CD4-positive, alpha-beta memory T cell (primary cell): Measurements from ENCODE around the gene SH2D2A. TPM values are rescaled to one million over a fixed set of nuclear protein-coding genes. Genes with fewer than 3 reads are reported as not detected.
A peak's percentile ranks its signal among the peaks of the same experiment; 100 is the strongest.

Source experiments
- CTCF ChIA-PET: fragments of 350-600 bp; sonication (Branson Sonifier 250); formaldehyde crosslinking; loops from one replicate; lab custom pipeline; 2021; ENCODE audit warnings: inconsistent platforms; ENCODE audit not compliant: partially characterized antibody; lab: Charles Lee
- POLR2A ChIA-PET: fragments of 350-600 bp; sonication (Branson Sonifier 250); formaldehyde crosslinking; loops from one replicate; lab custom pipeline; 2021; ENCODE audit not compliant: partially characterized antibody; lab: Charles Lee
- DNase-seq, 5 donors: peaks; one replicate each; pipeline versions ENCODE4 v3.0.0 to v3.0.0-alpha.2; 2020 to 2022; ENCODE audit warnings: mixed read lengths in 1 of 5
- H3K27ac ChIP-seq: one replicate; pipeline ENCODE4 v1.7.0; 2013; ENCODE audit warnings: low read depth, low read length
- H3K27me3 ChIP-seq: 2 replicates; pipeline ENCODE4 v1.7.0; 2013; ENCODE audit warnings: mild to moderate bottlenecking, low read length, moderate library complexity; ENCODE audit not compliant: insufficient read depth
- H3K36me3 ChIP-seq: 2 replicates; pipeline ENCODE4 v1.7.0; 2013; ENCODE audit warnings: mild to moderate bottlenecking, low read length, moderate library complexity; ENCODE audit not compliant: insufficient read depth
- H3K4me1 ChIP-seq: 2 replicates; pipeline ENCODE4 v1.7.0; 2013; ENCODE audit warnings: mild to moderate bottlenecking, low read length, moderate library complexity; ENCODE audit not compliant: insufficient read depth
- H3K4me3 ChIP-seq, 2 donors: one replicate each; pipeline ENCODE4 v1.7.0; 2013; ENCODE audit warnings: low read length in 2 of 2, mild to moderate bottlenecking in 1 of 2
- H3K9me3 ChIP-seq, 2 donors: one replicate each; pipeline ENCODE4 v1.7.0; 2013; ENCODE audit warnings: low read length in 2 of 2, control low read depth in 1 of 2; ENCODE audit not compliant: control insufficient read depth in 1 of 2
- H3K27ac Mint-ChIP-seq, 7 donors: one replicate each; pipeline ENCODE4 v1.8.0; 2020 to 2021; ENCODE audit warnings: mixed read lengths in 7 of 7, mild to moderate bottlenecking in 6 of 7, inconsistent platforms in 3 of 7, moderate library complexity in 3 of 7
- H3K27me3 Mint-ChIP-seq, 2 donors: one replicate each; pipeline ENCODE4 v1.8.0; 2020 to 2021; ENCODE audit warnings: mixed read lengths in 2 of 2
- H3K36me3 Mint-ChIP-seq, 2 donors: one replicate each; pipeline ENCODE4 v1.8.0; 2020 to 2021; ENCODE audit warnings: mixed read lengths in 2 of 2, inconsistent platforms in 1 of 2, mild to moderate bottlenecking in 1 of 2
- H3K4me1 Mint-ChIP-seq, 4 donors: one replicate each; pipeline ENCODE4 v1.8.0; 2020 to 2021; ENCODE audit warnings: mixed read lengths in 4 of 4, mild to moderate bottlenecking in 1 of 4
- H3K4me3 Mint-ChIP-seq, 8 donors: one replicate each; pipeline ENCODE4 v1.8.0; 2020 to 2021; ENCODE audit warnings: mixed read lengths in 8 of 8, mild to moderate bottlenecking in 7 of 8, moderate library complexity in 6 of 8, inconsistent platforms in 3 of 8
- H3K9me3 Mint-ChIP-seq, 8 donors: one replicate each; pipeline ENCODE4 v1.8.0; 2020 to 2021; ENCODE audit warnings: mixed read lengths in 8 of 8, mild to moderate bottlenecking in 5 of 8, inconsistent platforms in 3 of 8, moderate library complexity in 1 of 8
- intact Hi-C: fragments of 100-400 bp; cut with micrococcal nuclease; formaldehyde crosslinking; loops from one replicate; pipeline ENCODE4 v1.15.1; 2023
- polyA plus RNA-seq, 2 donors: library from polyadenylated mRNA; unstranded; fragments of 300-500 nt; fragmentation: Illumina TruSeq; gene quantifications; one replicate each; pipeline ENCODE4 v1.2.3, GENCODE V29; 2021
- total RNA-seq, 2 experiments: library from RNA; stranded (reverse); gene quantifications; one replicate each; pipeline ENCODE4 v1.2.3, GENCODE V29; 2021

SH2D2A gene
- 10 to 100 TPM; 55.1 to 63.6 TPM for total RNA-seq
- polyA plus RNA-seq: 10 to 100 TPM; 29.1 to 53.9 TPM

DNA sequence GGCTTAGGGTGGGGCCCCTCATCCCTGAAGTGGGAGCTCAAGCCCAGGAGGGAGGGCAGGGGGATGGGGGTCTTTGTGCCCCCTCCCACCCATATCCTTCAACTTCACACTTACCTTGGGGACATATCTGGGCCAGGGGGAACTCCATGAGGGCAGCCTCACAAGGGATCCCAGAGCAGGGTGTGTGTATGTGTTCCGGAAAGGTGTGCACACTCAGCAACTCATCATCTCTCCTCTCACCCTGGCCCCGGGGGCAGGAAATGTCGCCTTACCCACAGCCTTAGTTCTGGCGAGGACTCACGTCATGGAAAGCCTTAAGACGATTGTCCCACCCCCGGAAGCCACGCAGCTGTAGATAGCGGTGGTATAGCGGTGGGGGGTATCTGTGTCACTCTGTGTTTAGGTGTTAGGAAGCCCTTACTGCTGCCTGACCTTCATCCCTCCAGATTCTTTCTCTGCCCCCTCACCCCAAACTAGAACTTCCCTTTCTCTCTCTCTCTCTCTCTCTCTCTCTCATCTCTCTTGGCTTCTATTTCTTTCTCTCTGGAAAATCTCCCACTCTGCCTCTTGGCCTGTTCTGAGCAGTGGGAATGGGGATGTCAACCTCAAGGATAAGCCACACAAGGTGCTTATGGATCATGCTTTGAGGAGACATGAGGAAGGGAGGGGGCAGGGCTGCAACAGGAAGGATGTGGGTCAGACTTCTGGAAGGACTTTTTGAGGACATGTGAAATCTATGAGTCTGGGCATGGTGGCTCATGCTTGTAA, at the start of gene SH2D2A:
Gene SH2D2A, minus strand, starts transcription at position 288 of the 768 bp plus-strand sequence. Its CDS starts 140 bp downstream, at position 148.
- H3K4me3 ChIP-seq: peak within 1 kb of the TSS; percentile 73 to 97
- no peaks in the 10 kb centered on the region for H3K9me3 ChIP-seq
- DNase-seq: peak; percentile 96 to 99 (median 98)
- intact Hi-C loops: loop anchor here (1.0 to 5.0 kb wide), 6 partner anchors 19 to 88 kb away; partner anchors contain the start of genes ISG20L2, METTL25B, MRPL24 and NTRK1
- peak within 1 kb of the TSS; percentile 100 for H3K27ac ChIP-seq
- Mint-ChIP-seq H3K4me1 (peaks cover 36 to 70% (median 55%) of the 10 kb centered on the region in 4 donors), H3K4me3 (peak within 1 kb of the TSS; percentile 92 to 95 (median 94)), H3K27ac (peak within 1 kb of the TSS; percentile 99 to 100 (median 100)), H3K27me3 (peaks cover 0 to 5% of the 10 kb centered on the region in 2 donors), H3K9me3 (peaks cover 0 to 6% (median 0%) of the 10 kb centered on the region in 8 donors), H3K36me3 (peaks cover 12 to 38% of the 10 kb centered on the region in 2 donors)
- no peaks in the 10 kb centered on the region for H3K27me3 ChIP-seq
- peaks cover 60% of the 10 kb centered on the region for H3K4me1 ChIP-seq
- POLR2A ChIA-PET: interaction anchor here (0.6 to 2.9 kb wide), 15 partner anchors 10 to 316 kb away, joined by 3 to 23 read pairs (median 6); partner anchors contain the start of genes HDGF, INSRR, ISG20L2 and MEF2D
- CTCF ChIA-PET: interaction anchor here (0.6 to 5.2 kb wide), 9 partner anchors 8 to 432 kb away, joined by 3 to 56 read pairs (median 4); partner anchors contain the start of genes CRABP2, INSRR and NTRK1
- H3K36me3 ChIP-seq: peaks cover 18% of the 10 kb centered on the region

DNA sequence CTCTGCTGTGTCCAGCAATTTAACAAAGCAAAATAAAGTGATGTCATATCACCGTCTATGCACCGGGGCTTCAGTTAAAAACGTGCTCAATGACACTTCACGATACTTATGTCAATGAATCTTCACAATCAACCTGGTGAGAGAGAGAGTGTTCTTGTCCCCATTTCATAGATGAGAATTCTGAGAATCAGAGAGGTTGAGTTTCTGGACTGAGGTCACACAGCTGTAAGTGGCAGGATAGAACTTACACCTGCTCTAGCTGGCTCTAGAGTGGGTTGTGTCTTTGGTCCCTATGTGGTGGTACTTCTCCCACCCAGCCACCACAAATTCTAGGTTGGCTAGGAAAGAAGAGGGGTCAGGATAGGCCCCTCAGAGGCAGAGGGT, 49.2 kb upstream of the SH2D2A start:
- ChIA-PET CTCF (no interaction called here), POLR2A (no interaction called here)
- Histone ChIP-seq H3K9me3 (no peaks in the 10 kb centered on the region), H3K4me1 (peaks cover 29% of the 10 kb centered on the region), H3K27ac (no peak overlapping the region), H3K27me3 (peaks cover 16% of the 10 kb centered on the region), H3K36me3 (no peaks in the 10 kb centered on the region), H3K4me3 (no peak overlapping the region)
- Mint-ChIP-seq H3K9me3 (no peaks in the 10 kb centered on the region), H3K27me3 (peaks cover 28 to 34% of the 10 kb centered on the region in 2 donors), H3K36me3 (peaks cover 0 to 3% of the 10 kb centered on the region in 2 donors), H3K4me3 (peak overlapping the region in 1 of 8 donors; percentile 10), H3K4me1 (peaks cover 6 to 34% (median 23%) of the 10 kb centered on the region in 4 donors), H3K27ac (peak overlapping the region in 2 of 7 donors; percentile 75 to 84)
- DNase-seq: no peak
- intact Hi-C loops: no loop called here

DNA sequence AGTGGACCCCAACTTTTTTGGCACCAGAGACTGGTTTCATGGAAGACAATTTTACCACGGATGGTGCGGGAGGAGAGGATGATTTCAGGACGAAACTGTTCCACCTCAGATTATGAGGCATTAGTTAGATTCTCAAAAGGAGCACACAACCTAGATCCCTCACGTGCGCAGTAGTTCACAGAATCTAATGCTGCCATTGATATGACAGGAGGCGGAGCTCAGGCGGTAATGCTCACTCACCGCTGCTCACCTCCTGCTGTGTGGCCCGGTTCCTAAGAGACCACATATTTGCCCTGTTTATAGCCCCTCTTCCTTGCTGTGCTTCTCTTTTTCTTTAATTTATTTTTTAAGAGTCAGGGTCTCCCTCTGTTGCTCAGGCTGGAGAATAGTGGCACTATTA, 48.6 kb upstream of the SH2D2A start:
- ChIA-PET CTCF (no interaction called here), POLR2A (no interaction called here)
- peaks cover 29 to 35% of the 10 kb centered on the region in 2 donors for H3K27me3 Mint-ChIP-seq
- Histone ChIP-seq H3K4me3 (no peak overlapping the region), H3K36me3 (no peaks in the 10 kb centered on the region), H3K9me3 (no peaks in the 10 kb centered on the region), H3K27ac (no peak overlapping the region), H3K4me1 (peaks cover 34% of the 10 kb centered on the region), H3K27me3 (peaks cover 16% of the 10 kb centered on the region)
- peaks cover 9 to 37% (median 25%) of the 10 kb centered on the region in 4 donors for H3K4me1 Mint-ChIP-seq
- no peaks in the 10 kb centered on the region for H3K9me3 Mint-ChIP-seq
- intact Hi-C loops: no loop called here
- no peak overlapping the region for H3K27ac Mint-ChIP-seq
- DNase-seq: no peak
- no peak overlapping the region for H3K4me3 Mint-ChIP-seq
- H3K36me3 Mint-ChIP-seq: peaks cover 0 to 3% of the 10 kb centered on the region in 2 donors

DNA sequence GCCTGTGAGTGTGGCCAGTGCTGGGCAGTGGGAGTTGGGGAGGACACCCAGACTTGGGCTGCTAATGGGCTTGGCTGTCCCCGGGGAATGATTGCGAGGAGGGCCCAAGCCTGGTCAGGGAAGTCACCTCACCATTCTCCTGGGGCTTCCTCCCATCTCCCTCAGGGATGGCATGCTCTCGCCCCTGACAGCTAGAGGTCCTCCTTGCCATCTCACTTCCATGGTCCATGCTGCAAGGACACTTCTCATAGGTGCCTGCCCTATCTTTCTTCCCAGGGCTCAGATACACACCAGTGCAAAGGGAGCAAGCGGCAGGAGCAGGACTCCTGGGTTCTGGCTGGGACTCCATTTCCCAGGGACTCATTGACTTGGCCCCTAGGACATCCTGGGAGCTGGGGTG, 48.1 kb upstream of the SH2D2A start:
- POLR2A ChIA-PET: no interaction called here
- H3K27ac ChIP-seq: no peak overlapping the region
- Mint-ChIP-seq H3K27ac (no peak overlapping the region), H3K36me3 (peaks cover 0 to 3% of the 10 kb centered on the region in 2 donors), H3K4me3 (no peak overlapping the region), H3K27me3 (peaks cover 32 to 37% of the 10 kb centered on the region in 2 donors), H3K9me3 (no peaks in the 10 kb centered on the region), H3K4me1 (peaks cover 10 to 41% (median 29%) of the 10 kb centered on the region in 4 donors)
- intact Hi-C loops: no loop called here
- no peaks in the 10 kb centered on the region for H3K36me3 ChIP-seq
- CTCF ChIA-PET: interaction anchor here (0.9 to 10.1 kb wide), 3 partner anchors 25 to 138 kb away, joined by 3 to 118 read pairs (median 4); partner anchors contain the start of genes ISG20L2 and METTL25B
- H3K27me3 ChIP-seq: peaks cover 16% of the 10 kb centered on the region
- peaks cover 38% of the 10 kb centered on the region for H3K4me1 ChIP-seq
- DNase-seq: no peak
- H3K9me3 ChIP-seq: no peaks in the 10 kb centered on the region
- no peak overlapping the region for H3K4me3 ChIP-seq

DNA sequence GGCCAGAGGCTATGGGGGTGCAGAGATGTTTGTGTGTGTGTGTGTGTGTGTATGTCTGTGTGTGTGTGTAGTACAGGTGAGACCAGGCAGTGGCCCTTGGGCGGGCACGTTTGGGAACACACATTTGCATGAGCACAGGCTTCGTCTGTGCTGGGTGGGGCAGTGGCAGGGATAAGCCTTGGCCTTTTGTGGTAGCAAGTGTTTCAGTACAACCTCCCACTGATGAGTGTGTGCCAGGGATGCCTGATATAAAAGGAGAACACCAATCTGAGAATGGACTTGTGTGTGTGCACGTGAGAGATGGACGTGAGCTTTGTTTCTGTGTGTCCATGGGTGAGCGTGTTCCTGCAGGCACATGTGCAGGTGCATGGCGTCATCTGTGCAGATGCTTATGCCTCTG, 47.0 kb upstream of the SH2D2A start:
- H3K27me3 Mint-ChIP-seq: peaks cover 34 to 37% of the 10 kb centered on the region in 2 donors
- Histone ChIP-seq H3K4me3 (no peak overlapping the region), H3K4me1 (peaks cover 45% of the 10 kb centered on the region), H3K9me3 (no peaks in the 10 kb centered on the region), H3K27me3 (peaks cover 16% of the 10 kb centered on the region), H3K27ac (no peak overlapping the region), H3K36me3 (no peaks in the 10 kb centered on the region)
- H3K36me3 Mint-ChIP-seq: peaks cover 0 to 3% of the 10 kb centered on the region in 2 donors
- H3K9me3 Mint-ChIP-seq: no peaks in the 10 kb centered on the region
- ChIA-PET POLR2A (no interaction called here), CTCF (interaction anchor here (0.9 to 10.1 kb wide), 5 partner anchors 25 to 173 kb away, joined by 3 to 204 read pairs (median 48); partner anchors contain the start of genes ISG20L2 and METTL25B)
- peak overlapping the region in 1 of 7 donors; percentile 5 for H3K27ac Mint-ChIP-seq
- intact Hi-C loops: no loop called here
- peaks cover 11 to 48% (median 35%) of the 10 kb centered on the region in 4 donors for H3K4me1 Mint-ChIP-seq
- H3K4me3 Mint-ChIP-seq: no peak overlapping the region
- DNase-seq: no peak

DNA sequence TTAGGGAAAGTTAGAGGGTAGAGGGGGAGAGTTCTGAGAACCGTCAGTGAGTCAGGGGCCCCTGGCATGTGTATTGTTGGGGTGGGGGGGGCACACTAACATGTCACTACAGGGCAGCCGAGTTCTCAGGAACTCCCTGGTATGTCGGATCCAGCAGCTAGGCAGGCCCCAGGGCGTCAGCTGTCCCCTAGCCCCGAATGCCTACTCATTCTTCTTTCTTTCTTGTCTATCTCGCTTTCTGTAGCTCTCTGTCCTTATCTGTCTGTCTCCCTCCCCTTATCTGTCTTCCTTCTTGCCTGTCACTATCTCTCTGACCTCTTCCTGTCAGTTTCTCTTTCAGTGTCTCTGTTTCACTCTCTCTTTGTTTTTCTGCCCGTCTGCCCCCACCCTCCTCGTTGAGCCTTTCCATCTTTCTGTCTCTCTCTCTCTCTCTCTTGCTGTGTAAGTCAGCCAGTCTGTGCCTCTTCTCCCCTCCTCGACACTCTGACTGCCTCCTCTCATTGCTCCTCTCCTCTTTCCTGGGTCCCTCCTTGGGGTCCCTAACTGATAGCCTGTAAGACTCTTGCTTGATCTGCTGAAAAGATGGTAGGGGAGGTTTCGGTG, 46.5 kb upstream of the SH2D2A start:
- H3K4me3 ChIP-seq: no peak overlapping the region
- H3K27ac ChIP-seq: no peak overlapping the region
- Mint-ChIP-seq H3K9me3 (no peaks in the 10 kb centered on the region), H3K27ac (peak overlapping the region in 1 of 7 donors; percentile 59), H3K27me3 (peaks cover 37 to 39% of the 10 kb centered on the region in 2 donors), H3K36me3 (peaks cover 0 to 3% of the 10 kb centered on the region in 2 donors), H3K4me3 (peak overlapping the region in 3 of 8 donors; percentile 6 to 24 (median 9)), H3K4me1 (peaks cover 12 to 52% (median 39%) of the 10 kb centered on the region in 4 donors)
- H3K27me3 ChIP-seq: peaks cover 16% of the 10 kb centered on the region
- intact Hi-C loops: no loop called here
- POLR2A ChIA-PET: no interaction called here
- DNase-seq: no peak
- CTCF ChIA-PET: interaction anchor here (0.9 to 10.1 kb wide), 5 partner anchors 10 to 173 kb away, joined by 3 to 344 read pairs (median 118); partner anchors contain the start of genes ISG20L2 and METTL25B
- H3K9me3 ChIP-seq: no peaks in the 10 kb centered on the region
- no peaks in the 10 kb centered on the region for H3K36me3 ChIP-seq
- peaks cover 45% of the 10 kb centered on the region for H3K4me1 ChIP-seq
